GM18909 (cell line): ENCODE results near the gene OR52I2.

ENCODE experiments used
- ATAC-seq: cut with Tn5 transposase; IDR thresholded peaks from one replicate; pipeline ENCODE4 v1.9.1; 2021; ENCODE audit warnings: mild to moderate bottlenecking; ENCODE audit not compliant: unreplicated experiment, poor library complexity

Gene OR52I2

GRCh38 chr11:4581443-4581842, at the start of gene OR52I2:
Gene OR52I2 (plus strand): TSS chr11:4581743.
- ATAC-seq: no peak

- ATAC-seq: no peak
Measured at GRCh38 chr11:4539603-4540219, 41.8 kb upstream of the OR52I2 start.

DNA sequence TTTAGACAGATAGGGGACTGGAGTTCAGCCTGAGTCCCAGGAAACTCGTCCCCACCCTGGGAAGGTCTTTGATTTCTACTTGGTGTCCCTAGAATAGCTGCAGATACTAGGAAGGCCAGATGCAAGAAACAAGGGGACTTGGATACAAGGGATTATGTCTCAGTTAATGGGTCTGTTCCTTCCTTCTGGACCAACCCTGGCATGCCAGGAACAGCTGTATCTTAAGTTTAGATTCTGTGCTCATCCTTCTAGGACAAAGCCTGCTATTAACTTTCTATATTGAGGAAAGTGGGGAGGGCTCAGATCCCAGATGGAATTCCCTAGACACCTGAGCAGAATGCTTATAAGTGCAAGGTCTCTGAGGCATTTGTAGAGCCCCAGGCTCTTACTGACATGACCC, 40.5 kb upstream of the OR52I2 start:
- ATAC-seq: no peak

DNA sequence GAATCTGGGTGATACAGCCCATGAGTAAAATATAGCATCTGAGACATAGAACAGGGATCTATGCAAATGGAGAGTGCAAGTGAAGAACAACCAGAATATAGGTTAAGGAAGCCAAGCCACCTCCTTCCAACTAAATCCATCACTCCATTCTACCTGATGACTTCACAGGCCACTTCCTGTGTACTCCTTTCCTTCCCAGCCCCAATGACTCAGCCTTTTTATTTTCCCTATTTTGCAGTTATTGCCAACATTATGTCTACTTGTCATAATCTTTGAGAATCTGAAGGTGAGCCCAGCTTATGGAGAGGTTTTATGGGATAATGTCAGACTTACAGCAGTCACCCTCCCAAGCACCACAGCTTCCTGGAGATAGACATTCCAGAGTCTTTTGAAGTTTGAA, 38.0 kb upstream of the OR52I2 start:
- no peak for ATAC-seq

- no peak for ATAC-seq
Measured at GRCh38 chr11:4544891-4545290, 36.7 kb upstream of the OR52I2 start, which contains the start of gene OR52M1. Gene OR52M1 (plus strand): TSS chr11:4545191. CDS start chr11:4545191, 0 bp downstream.

DNA sequence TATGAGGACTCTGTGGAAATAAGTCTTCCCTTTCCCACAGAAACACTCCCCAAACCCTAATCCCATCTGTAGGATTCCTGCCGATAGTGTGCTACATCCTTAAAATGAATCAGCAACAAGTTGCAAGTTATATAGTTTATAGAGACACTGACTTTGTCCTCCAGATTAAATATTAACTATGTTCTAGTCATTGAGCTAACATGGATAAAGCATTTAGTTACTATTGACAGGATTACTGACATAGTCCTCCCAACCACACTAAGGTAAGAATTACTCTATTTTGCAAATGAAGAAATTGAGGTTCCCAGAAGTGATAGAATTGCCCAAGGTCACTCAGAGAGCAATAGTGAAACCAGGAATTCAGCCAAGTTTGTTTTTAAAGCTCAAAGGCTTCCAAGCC, 34.7 kb upstream of the OR52I2 start:
- ATAC-seq: no peak

- ATAC-seq: no peak
Measured at GRCh38 chr11:4547416-4547815, 34.1 kb upstream of the OR52I2 start.

DNA sequence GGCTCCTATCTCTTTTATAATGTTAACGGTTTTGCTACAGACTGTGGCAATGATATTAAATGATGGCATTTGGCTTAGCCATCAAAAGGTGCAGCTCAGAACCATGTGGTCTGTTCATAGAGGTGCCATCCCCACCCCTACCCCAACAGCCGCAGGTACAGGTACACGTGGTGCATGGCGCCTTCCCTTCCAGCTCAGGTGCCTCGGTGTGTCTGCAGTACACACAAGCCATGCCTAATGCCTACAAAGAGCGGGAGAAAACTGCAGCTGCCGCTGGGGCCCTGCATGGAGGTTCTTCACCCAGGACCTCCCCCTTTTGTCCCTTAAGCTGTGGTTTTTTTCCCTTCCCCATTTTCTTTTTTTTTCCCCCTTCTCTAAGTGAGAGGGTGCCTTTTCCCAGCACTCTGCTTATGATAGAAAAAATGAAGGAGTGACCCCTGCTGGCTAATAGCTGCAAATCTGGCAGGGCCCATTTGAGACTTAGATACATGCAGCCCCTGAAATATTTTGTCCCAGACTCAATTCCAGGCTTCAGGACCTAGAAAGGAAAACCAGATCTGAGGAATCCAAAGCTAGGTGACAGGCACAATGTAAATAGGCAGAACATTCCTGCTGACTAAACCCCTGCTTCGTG, 30.1 kb upstream of the OR52I2 start:
- no peak for ATAC-seq

DNA sequence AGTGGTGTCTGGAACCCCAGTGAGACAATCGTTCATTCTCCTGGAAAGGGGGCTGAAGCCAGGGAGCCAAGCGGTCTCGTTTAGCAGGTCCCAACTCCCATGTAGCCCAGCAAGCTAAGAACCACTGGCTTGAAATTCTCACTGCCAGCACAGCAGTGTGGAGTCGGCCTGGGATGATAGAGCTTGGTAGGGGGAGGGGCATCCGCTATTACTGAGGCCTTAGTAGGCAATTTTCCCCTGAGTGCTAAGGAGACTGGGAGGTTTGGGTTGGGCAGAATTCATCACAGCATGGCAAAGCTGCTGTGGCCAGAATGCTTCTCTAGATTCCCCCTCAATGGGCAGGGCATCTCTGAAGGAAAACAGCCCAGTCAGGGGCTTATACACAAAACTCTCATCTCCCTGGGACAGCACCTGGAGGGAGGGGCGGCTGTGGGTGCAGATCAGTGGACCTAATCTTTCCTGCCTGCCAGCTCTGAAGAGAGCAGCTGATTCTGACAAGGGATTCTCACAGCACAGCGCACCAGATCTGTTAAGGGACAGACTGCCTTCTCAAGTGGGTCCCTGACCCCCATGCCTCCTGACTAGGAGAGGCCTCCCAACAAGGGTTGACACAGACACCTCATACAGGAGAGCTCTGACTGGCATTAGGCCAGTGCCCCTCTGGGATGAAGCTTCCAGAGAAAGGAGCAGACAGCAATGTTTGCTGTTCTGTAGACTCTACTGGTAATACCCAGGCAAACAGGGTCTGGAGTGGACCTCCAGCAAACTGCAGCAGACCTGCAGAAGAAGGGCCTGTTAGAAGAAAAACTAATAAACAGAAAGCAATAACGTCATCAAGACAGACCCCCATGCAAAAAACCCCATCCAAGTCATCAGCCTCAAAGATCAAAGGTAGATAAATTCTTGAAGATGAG, 21.8 kb upstream of the OR52I2 start:
- ATAC-seq: no peak

DNA sequence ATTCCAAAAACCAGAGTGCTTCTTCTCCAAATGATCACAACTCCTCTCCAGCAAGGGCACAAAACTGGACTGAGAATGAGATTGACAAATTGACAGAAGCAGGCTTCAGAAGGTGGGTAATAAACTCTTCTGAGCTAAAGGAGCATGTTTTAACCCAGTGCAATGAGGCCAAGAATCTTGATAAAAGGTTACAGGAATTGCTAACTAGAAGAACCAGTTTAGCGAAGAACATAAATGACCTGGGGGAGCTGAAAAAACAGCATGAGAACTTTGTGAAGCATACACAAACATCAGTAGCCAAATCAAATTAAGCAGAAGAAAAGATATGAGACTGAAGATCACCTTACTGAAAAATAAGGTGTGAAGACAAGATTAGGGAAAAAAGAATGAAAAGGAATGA, 21.1 kb upstream of the OR52I2 start:
- ATAC-seq: no peak

DNA sequence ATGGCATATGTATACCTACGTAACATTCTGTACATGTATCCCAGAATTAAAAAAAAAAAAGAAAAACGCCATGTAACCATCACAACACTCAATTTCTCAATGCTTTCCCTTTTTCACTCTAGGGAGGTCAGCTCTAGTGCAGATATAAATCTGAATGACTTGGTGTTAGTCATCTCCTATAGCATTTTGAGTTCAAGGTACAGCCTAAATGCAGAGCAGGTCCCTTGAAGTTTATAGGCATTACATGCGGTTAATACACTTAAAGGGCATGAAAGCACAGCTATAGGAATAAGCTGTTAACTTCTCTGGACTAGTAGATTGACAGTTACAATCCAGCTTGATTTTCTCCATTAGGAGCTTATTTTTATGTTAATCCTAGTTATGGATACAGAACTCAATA, 16.2 kb upstream of the OR52I2 start:
- ATAC-seq: no peak

DNA sequence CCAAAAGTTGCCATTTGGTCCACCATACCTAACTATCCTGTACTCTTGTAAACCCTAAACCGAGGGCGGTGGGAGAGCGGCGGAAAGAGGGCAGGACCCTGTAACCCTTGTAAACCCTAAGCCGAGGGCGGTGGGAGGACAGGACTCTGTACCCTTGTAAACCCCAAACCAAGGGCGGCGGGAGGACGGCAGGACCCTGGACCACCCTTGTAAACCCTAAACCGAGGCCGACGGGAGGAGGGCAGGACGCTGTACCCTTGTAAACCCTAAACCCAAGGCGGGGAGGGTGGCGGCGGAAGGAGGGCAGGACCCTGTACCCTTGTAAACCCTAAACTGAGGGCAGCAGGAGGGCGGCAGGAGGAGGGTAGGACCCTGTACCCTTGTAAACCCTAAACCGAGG, 12.5 kb upstream of the OR52I2 start:
- no peak for ATAC-seq

DNA sequence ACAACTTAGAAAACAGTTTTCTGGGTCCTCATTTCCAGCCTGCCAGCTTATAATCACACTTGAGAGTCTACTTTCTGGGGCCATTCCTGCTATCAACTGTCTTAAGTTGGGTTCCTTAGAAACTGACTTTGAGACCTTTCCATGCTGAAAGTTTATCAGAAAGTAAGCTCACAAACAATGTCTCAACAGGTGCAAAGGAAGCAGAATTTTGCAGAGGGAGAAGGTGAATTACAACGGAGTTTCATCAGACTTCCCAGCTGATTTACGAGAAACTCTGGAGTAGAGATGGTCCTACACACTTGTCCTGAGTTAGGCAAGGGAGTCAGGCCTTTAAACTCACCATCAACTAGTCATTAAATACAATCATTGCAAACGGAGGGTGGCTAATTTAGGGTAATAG, 4.7 kb upstream of the OR52I2 start:
- ATAC-seq: no peak

DNA sequence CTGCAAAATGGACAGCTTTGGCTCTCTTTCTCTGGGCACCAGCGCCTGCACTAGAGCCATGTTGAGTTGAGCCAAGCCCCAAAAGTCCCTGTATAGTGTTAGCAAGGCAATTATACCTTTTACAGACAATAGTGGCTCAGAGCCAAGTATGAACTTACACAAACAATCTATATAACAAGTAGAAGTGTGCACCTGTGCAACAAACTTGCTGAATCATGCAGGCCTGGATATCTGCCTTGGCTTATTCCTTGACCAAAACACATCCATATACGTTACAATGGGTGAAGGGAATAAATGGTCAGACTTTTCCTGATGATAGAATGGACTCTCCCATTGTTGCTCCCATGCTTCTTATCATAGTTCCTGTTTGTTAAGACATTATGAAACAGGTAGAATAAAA, 3.8 kb upstream of the OR52I2 start:
- no peak for ATAC-seq

- no peak for ATAC-seq
Measured at GRCh38 chr11:4578624-4579023, 2.9 kb upstream of the OR52I2 start.

- no peak for ATAC-seq
Measured at GRCh38 chr11:4580124-4580523, 1.4 kb upstream of the OR52I2 start.

DNA sequence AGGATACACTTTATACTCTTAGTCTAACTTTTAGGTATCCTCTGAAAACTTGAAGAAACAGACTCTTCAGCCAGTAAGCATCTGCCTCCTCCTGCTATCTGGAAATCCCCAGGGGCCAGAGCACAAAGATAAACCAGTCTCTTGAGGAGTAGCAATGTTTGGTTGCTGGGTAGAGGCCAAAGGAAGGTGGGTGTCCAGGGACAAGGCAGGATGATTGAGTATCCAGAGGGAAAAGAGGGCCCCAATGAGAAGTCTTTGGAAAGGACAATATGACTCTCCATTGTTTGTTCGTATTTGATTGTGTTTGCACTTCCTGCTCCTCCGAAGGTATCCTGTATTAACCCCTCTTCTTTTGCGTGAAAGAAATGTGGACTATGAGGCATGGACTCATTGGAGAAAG, 7.5 kb downstream of the OR52I2 start:
- ATAC-seq: no peak

DNA sequence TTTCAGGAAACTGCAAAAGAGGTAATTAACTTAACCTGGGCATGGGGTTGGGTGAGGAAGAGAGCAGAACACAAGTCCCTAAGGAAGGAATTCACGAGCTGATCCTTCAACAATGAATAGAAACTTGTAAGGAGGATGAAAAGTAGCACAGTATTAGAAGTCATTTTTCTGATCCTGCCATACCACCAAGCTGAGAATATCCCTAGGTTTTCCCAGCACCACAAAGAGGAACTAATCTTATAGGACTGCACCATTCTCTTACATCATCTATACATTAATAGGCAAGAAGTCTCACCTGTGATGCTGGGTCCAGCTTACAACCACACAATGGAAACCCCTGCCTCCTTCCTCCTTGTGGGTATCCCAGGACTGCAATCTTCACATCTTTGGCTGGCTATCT, 12.2 kb downstream of the OR52I2 start, which contains the start of gene OR52I1:
TSS of gene OR52I1 (plus strand) at position 301 of the 400 bp plus-strand sequence. CDS start at position 301, 0 bp downstream.
- ATAC-seq: no peak

DNA sequence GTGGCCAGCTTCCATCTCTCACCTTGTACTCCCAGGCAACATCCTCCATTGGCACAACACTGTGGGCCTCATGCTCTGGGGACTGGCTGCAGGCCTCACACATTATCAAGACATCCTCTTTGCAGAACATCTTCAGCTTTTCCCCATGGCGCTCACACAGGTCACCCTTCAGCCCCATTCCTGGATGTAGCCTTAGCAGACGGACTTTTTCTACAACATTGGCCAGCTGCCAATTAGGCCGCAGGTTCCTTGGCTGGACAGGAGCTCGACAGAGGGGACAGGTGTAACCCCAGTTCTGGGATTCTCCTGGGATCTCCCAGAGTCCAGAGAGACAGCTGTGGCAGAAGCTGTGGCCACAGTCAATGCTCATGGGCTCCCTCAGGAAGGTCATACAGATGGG, 23.5 kb downstream of the OR52I2 start:
- ATAC-seq: no peak

GRCh38 chr11:4606231-4607015, 24.9 kb downstream of the OR52I2 start:
- no peak for ATAC-seq
